Left renal pelvis (tissue), 4 donors: Measurements from ENCODE around the gene CDRT4. TPM values are rescaled to one million over a fixed set of nuclear protein-coding genes. Genes with fewer than 3 reads are reported as not detected.
"Not testable (repeated sequence)": the region's sequence is repeated elsewhere in the genome, so short reads cannot be mapped to it uniquely, and the experiment has no call there.

Experiments used
- DNase-seq, 4 donors: peaks; one replicate each; pipeline ENCODE4 v3.0.0-alpha.2; 2013; ENCODE audit warnings: low read depth in 4 of 4, low spot score in 3 of 4
- polyA plus RNA-seq, 4 donors: library from polyadenylated mRNA; unstranded; fragments of 120-200 nt; gene quantifications; one replicate each; pipeline ENCODE4 v1.2.1, GENCODE V29; 2013; ENCODE audit not compliant: insufficient read length in 4 of 4

CDRT4 gene
- polyA plus RNA-seq, 4 donors = 1.5 to 9.9 (median 4.0) TPM

DNA sequence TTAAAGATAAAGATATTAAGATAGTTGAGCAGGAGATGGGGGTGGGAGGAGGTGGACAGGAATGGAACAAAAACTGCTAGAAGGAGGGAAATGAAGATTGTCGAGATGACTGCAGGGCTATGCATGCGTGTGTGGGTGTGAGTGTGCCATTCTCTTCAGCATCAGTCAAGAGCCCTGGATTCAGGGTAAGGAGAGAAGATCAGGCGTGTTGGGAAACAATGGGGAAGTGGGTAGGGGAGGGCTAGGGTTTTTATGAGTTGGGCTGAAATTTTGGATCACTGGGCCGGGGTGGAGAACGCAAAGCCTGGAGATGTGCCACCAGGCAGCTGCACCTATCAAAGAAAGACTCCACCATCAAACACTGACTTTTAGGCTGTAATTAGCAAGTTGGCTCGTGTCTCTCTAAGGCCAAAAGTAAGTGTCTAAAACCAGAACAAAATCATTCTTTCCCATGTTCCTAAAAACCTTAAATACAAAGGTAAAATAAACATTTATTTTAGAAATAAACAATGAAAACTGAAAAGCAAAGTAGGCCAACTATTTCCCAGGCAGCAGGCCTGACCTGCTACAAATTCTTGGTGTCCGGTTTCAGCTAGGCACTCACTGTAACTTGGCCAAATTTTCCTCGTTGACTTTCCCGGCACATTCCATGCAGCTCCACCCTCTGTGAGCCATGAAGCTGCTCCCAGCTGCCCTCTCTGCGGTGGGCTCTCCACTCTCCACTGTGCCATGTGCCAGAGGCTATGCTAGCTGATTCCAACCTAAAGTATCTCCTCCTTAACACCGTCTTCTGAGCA, 4.2 kb downstream of the CDRT4 start:
- peak in 1 of 4 donors; percentile 48 for DNase-seq

DNA sequence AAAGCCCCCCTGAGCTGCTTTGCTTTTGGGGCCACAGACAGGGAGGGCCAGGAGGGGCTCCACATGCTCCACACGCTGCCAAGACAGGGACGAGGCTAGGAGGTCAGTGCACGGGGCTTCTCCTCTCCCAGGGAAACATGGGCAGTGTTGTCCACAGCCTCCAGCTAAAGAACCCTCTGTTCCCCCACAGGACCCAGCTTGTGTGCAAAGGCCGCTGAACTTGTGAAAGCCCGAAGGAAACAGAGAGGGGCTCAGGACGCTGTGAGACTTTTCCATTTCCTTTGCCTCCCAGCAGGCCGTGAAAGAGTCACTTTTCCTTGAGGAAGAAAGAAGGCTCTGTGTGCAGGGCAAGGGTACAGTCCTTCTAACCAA, 9.7 kb downstream of the CDRT4 start:
- no peak for DNase-seq

DNA sequence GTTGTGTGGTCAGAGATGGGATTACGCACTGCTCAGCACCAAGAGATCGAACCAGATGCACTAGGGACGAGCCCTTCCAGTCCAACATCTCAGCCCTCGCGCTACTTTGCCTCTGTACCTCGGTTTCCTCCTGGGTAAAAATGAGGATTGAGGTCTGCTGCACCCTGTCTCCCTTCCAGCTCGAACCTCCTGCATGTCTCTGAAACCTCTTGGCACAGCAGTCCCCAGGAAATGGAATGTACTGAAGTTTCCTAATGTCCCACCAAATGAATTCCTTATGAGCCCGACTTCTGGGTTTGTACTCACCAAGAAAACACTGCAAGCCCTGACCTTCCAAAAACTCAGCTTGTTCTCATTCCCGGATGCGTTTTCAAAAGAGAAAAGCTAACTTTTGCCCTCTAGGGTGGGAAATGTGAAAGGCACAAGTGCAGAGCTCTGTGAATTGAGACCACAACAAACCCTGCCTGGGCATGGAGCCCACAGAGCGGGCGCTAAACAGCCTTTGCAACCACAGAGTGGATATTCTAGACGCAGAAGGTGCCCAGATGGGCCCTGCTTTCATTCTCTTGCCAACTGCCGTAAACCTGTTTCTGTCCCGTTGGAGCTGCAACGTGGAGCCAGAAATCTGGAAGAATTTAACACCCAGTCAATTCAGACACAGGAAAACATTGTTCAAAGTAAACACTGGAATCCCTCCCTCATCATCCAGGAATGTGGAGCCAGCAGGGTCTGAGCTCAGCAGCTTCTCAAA, 10.3 kb downstream of the CDRT4 start:
- no peak for DNase-seq

DNA sequence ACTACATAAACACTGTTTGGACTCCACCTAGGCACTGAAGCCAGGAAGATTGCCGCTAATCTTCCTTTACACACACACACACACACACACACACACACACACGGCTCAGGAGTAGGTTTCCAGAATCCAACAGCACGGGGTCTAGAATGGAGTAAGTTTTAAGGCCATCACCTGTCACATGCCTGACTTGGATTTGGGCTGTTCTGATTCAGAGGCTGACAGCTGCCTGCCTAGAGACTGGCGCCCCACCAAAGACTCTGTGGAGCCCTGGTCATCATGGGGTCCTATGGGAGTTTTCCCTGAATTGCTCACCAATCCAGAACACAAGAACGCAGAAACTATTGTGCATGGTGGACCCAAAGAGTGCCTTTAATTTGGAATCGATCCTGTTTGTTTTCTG, 10.9 kb downstream of the CDRT4 start:
- no peak for DNase-seq

DNA sequence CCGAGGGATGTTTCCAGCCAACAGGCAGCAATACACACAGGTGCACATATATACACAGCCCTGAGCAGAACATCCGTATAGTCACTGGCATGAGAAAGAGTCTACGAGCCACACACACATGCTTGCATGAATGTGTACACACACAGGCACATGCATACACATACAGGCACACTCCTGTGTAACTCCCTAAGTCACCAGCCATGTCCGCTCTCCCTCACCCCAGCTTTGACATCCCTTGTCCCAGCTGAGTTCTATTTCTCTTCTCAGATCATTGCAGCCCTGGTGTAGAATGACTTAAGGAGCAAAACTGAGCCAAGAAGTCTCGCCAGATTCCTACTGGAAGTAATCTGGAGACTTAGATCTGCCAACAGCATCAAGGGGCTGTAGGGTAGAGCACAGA, 13.1 kb downstream of the CDRT4 start:
- no peak for DNase-seq

DNA sequence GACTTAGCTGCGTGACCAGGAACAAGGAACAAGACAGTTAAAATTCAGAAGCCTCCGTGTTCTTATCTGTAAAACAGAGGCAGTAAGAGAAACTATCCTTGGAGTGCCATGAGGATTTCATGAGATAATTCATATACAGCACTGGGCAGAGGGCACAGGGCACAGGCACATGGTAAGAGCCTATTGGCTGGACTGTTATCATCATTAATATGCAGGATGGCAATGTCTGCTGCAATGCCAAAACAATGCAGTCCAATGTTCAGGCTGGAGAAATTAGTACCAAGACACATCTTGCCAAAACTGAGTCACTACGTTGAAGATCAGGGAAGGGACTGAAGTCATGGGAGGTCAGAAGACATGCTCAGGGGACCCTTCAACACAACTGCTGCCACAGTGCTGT, 13.6 kb downstream of the CDRT4 start:
- DNase-seq = no peak

DNA sequence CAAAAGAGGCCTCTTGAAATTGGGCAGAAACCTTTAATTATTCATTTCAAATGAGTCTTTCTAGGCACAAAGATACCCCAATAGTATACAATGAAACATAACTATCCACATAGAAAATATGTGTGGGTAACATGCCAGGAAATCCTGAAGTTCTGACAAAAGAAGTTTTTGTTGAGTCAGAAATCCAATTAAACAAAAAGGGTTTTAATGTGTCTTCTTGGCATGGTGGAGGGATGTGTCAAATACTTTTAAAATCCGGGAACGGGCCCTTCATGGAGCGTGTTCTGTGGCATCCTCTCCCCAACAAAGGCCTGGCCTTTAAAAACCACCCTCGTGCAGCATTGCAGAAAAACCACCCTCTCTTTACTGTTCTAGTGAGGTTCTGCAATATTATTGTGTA, 14.2 kb downstream of the CDRT4 start:
- DNase-seq = no peak

DNA sequence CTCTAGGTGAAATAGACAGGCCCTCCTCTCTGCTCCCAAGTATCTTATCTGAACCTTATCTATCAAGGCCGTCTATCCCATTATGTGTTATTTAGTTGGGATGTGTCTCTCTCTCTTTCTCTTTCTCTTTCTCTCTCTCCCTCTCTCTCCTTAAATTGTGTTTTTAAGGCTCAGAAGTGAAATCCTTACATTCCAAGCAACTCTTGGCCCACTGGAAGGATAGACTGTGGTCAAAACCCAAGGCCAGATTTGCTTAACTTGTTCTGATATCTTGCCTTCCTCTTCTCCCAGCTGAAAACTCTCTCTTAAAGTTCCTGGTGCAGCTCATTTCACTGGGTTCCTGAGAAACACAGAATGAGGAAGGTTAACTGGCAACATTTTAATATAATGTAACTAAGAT, 14.7 kb downstream of the CDRT4 start:
- no peak for DNase-seq

DNA sequence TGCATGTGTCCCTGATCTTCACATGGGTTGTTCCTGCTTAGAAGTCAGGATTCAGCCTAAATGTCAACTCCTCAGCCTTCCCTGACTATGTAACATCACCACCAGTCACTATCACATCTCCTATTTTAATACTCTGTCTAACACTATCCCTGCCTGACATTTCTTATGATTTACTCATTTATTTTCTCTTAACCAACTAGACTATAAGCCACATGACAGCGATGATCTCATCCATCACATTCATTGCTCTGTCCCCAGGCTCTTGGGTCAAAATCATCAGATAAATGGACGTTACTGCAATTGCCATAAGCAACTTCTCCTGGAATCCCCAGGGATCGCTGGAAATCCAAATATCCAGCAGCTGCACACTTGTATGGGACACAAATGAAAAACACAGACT, 15.7 kb downstream of the CDRT4 start:
- no peak for DNase-seq

DNA sequence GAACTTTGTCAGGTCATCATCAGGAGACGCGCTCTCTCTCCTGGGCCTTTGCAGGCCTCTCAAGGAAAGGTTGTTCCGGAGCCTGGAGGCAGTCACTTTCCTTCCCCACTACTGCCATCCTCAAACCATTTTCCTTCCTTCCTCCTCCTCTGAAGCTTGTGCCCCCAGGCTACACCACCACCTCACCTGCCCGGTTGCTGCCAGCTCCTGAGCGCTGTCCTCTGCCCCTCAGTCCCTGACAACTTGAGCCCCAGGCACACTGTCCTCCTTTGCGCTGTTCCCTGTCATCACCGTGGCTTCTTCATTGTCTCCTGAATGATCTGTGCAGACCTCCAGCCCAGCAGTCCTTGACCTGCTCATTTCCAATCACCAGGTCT, 18.9 kb downstream of the CDRT4 start:
- no peak for DNase-seq

DNA sequence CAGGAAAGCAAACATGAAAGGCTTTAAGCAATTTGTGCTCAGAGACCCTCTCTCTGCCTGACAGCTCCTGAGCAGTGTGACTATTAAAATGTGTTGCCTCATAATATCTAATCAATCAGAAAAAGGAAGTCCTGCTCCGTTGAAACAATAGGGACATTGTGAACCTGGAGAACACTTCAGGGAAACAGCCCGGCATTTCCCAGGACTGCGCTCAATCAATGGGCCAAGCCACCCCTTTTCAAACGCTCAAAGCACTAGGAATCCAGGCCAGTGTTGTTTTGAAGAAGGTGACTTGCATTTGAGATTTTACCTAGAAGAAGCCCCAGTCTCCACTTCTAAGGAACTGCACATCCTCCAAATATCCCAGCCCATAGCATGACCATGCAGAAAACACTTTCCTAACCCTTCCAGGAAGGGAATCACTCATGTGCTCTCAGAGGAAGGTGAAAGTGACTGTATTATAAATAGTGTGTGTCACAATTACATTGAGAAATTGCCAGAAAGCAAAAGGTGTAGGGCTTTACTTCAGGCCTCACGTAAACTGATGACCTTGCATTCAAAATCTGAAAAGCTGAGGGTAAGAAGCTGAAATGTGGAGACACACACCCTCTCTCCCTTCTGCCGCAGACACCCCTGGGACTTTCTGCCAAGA, 19.4 kb downstream of the CDRT4 start:
- DNase-seq = no peak

DNA sequence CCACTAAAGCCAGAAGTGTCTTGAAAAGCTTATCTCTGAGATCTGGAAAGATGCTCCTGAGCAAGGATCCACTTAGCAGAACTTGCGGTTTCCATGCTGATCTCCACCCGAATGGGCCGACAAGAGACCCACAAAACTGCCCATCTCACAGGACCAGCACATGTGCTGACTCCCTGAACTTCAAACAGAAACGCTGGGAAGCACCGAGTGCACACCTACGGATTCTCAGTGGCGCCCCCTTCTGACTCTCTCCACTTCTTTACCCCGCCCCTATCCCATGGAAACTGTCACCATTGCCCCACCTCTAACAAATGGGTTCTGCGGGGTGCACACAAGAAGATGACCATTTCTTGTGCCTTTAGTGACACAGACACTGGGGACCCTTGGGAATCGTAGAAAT, 21.4 kb downstream of the CDRT4 start:
- DNase-seq = no peak

DNA sequence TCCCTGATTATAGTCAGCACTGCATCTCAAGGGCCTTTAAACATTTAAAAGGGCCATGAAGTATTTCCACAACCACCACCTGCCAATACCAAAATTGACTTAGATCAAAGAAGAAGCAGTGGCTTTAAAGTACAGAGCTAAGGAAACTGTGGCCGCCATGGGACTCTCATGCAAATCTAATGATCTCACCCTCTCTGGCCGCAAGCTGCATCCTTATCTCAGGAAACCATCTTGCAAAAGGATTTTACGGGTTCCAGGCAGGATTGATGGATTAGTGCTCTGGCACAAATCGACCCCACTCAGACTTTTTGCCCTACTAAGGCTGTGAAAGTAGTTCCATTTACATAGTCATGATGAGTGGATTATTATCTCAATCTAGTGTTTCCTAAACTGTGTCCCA, 22.6 kb downstream of the CDRT4 start:
- no peak for DNase-seq

DNA sequence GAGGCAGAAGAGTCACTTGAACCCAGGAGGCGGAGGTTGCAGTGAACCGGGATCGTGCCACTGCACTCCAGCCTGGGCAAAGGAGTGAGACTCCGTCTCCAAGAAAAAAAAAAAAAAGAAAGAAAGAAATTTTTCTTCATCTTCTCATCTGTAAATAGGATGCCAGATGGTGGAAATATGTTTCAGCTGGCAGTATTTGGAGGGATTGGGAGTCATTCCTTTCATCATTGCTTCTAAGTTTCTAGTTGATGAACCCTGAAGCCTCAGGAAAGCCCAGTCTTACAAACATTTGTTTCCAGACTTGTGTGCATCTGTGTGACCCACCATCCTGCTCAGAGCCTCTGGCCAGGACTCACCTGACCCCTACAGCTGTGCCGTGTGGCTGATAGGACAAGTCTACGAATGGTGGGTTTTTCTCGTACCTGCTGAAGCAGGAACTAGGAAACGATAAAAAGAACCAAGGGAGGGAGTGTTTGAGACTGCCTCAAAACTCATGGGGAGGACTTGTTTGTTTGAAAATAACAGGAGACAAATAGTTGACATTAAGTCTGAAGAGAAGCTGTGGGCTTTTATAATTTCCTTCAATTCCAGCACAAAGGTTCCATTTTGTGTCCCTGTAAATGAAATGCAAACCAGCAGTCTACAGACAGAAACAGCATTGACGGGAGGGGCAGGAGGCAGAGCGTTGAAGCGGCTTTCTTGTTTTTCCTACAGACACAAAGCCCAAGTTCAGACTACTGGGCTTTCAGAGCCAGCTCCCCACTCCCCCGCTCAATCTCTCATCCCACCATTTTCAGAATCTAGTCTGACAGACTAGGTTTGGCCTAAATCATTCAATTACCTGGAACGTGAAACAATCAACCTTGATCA, 24.9 kb downstream of the CDRT4 start:
- no peak for DNase-seq

DNA sequence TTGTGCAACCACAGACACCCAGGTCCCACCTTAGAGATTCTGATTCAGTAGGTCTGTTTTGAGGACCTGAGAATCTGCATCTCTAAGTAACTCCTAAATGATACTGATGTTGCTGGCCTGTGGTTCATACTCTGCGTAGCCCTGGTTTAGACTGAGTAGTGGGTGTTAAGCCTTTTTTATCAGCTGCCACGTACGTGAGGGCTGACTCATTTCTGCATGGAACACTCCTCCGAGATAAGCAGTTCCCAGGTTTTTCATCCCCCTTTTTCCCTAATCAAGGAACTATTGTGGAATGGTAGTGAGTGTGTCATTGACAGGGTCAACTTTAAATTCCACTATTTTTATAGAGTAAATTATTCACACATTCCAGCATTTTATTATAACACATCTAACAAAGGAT, 26.1 kb downstream of the CDRT4 start:
- no peak for DNase-seq

DNA sequence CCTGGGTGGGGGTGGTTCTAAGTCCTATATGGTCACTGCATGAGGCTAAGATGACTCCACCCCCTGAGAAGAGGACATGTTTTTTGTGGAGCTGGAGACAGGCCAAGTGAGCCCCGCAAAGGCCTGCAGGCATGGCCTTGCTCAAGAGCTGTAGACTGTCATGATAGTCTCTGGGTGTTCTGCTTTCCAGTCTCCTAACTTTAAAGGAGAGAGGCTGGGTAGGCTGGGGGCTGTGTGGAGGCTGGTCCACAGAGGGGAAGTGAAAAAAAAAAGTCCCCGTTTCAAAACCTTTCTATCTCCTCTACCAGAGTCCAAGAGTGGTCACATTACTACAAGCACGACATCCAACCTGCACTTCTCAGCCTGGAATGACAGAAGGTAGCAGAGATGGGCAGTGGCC, 27.1 kb downstream of the CDRT4 start:
- DNase-seq = no peak

DNA sequence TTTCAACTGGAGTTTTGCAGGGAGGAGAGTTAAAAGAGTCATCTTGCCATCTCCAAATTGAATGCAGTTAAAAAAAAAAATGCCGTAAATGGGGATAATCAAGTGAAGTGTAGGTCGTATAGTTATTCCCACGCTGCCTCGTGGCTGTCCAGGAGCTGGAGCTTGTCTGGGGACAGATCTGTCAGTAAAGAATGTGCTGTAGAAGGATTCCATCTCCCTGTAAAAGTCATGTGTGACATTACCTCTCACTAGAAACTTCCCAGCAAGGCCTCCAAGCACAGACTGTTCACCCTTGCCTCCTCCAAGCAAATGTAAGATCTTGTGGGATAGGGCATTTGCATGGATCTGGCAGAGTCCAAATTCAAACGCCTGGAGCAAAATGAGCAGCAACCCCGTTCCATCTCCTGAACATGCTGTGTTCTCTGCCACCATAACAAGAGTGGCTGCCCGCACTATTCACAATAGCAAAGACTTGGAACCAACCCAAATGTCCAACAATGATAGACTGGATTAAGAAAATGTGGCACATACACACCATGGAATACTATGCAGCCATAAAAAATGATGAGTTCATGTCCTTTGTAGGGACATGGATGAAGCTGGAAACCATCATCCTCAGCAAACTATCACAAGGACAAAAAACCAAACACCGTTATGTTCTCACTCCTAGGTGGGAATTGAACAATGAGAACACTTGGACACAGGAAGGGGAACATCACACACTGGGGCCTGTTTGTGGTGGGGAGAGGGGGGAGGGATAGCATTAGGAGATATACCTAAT, 28.0 kb downstream of the CDRT4 start:
- DNase-seq = not testable (repeated sequence)

DNA sequence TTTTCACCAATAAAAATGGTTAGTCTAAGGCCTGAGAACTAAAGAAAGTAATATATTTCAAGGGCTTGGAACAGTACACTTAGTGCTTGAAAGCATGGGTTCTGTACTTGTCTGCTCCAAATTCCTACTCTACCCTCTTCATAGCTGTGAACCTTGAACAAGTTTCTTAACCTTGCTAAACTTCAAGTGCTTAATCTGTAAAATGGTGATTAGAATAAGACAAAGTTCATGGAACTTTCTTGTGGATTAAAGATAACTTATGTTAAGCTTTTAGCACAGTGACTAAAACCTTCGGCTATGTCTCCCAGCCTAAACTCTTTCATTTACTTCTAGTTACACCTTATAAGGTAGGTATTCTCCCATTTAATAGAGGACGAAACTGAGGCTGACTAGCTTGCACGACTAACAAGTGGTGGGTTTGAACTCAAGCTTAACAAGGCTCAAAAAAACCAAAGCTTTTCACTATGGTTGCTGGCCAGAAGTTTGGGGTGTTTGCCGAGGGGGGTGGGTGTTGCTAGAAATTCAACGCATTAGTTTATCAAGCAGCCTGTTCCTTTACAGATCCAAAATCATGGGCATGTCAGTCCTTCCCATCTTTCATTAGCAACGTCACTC, 28.8 kb downstream of the CDRT4 start:
- DNase-seq = no peak

DNA sequence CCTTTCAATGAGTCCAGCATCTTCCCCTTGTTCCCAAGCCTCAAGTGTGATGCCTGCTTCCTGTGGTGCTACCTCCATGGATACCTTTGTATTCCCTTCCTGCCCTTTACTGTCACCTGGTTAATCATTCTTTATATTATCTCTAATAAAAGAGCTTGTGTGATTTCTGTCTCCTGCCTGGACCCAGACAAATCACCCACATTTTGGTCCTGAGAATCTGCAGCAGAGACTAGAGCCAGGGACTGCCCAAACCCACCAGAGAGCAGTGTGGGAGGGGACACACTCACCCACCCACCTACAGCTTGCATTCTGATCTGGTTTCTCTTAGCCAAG, 30.2 kb downstream of the CDRT4 start:
- no peak for DNase-seq
